Right lobe of liver (tissue), 6 donors: Measurements from ENCODE around the gene KLK10. TPM values are rescaled to one million over a fixed set of nuclear protein-coding genes. Genes with fewer than 3 reads are reported as not detected.
A peak's percentile ranks its signal among the peaks of the same experiment; 100 is the strongest.
"Not testable (repeated sequence)": the region's sequence is repeated elsewhere in the genome, so short reads cannot be mapped to it uniquely, and the experiment has no call there.

Experiments used
- ATAC-seq, 4 donors: fragments of 200-7000 bp; cut with Tn5 transposase; one replicate each; pipeline ENCODE4 v1.9.1; 2020; ENCODE audit warnings: mild to moderate bottlenecking in 4 of 4, moderate library complexity in 4 of 4
- DNase-seq, 3 donors: peaks; one replicate each; pipeline ENCODE4 v3.0.0-alpha.2; 2020
- H3K27ac ChIP-seq, 3 donors: fragments of 200-600 bp; one replicate each; pipeline ENCODE4 v1.8.0; 2022
- H3K27me3 ChIP-seq, 2 donors: fragments of 200-600 bp; one replicate each; pipeline ENCODE4 v1.8.0; 2022
- H3K36me3 ChIP-seq, 4 donors: fragments of 200-600 bp; sonication (generic) in 1 of 4; one replicate each; pipeline versions ENCODE4 v1.5.1 to v1.8.0; 2017 to 2022; ENCODE audit warnings: control low read depth in 1 of 4
- H3K4me1 ChIP-seq, 4 donors: fragments of 200-600 bp; sonication (generic) in 1 of 4; one replicate each; pipeline versions ENCODE4 v1.5.1 to v1.8.0; 2017 to 2022; ENCODE audit warnings: control low read depth in 1 of 4
- H3K4me3 ChIP-seq, 3 donors: fragments of 200-600 bp; one replicate each; pipeline ENCODE4 v1.8.0; 2022
- H3K9me3 ChIP-seq, 4 donors: fragments of 200-600 bp; sonication (generic) in 1 of 4; one replicate each; pipeline versions ENCODE4 v1.5.1 to v1.8.0; 2017 to 2022; ENCODE audit warnings: control low read depth in 1 of 4
- POLR2A ChIP-seq: fragments of 450-650 bp; IDR thresholded peaks from one replicate; pipeline ENCODE4 v1.6.1; 2017; ENCODE audit warnings: antibody characterized with exemption, mild to moderate bottlenecking
- WGBS: methylation state at CpG from one replicate; pipeline ENCODE4 v1.1.6; 2018; ENCODE audit warnings: low coverage, low lambda C conversion rate; ENCODE audit not compliant: insufficient coverage; ENCODE audit errors: missing lambda C conversion rate; 5-methylcytosine and 5-hydroxymethylcytosine counted together
- intact Hi-C, 2 donors: fragments of 100-400 bp; cut with DNase I; formaldehyde crosslinking; loops; one replicate each; pipeline versions ENCODE4 v1.11.2 to v1.14.1; 2022
- total RNA-seq, 6 experiments: library from RNA; depleted of rRNA in 2 of 6; stranded (reverse); fragments of >200 nt in 2 of 6; fragmentation: NEBNext Ultra II Directional in 3 of 6; extraction: Animal tissue kit (Norgen Biotek cat#: 25700) in 3 of 6; gene quantifications; one replicate each; pipeline versions ENCODE4 v1.1.0 to v1.2.4, GENCODE V29; 2016 to 2023
- TF ChIP-seq, protein P1 (sequence below), 4 donors: fragments of 200-600 bp in 3 of 4; fragments of 450-650 bp in 1 of 4; IDR thresholded peaks; one replicate each; pipeline versions ENCODE4 v1.5.1 to v1.8.0; 2016 to 2022; ENCODE audit warnings: antibody characterized with exemption in 4 of 4, mild to moderate bottlenecking in 2 of 4
- donor health status: DM: no; HTN: yes; CAD: no.
- donor health status: DM: no; HTN: no; CAD: no.
- donor health status: DM: no; HTN: no; CAD: no.
- donor health status: DM: no; HTN: yes; CAD: no.
- donor health status: DM: no; HTN: yes; CAD: no.

KLK10 gene
- total RNA-seq, 6 experiments from 2014 or later: 0.13 to 0.43 TPM; not detected in 4

DNA sequence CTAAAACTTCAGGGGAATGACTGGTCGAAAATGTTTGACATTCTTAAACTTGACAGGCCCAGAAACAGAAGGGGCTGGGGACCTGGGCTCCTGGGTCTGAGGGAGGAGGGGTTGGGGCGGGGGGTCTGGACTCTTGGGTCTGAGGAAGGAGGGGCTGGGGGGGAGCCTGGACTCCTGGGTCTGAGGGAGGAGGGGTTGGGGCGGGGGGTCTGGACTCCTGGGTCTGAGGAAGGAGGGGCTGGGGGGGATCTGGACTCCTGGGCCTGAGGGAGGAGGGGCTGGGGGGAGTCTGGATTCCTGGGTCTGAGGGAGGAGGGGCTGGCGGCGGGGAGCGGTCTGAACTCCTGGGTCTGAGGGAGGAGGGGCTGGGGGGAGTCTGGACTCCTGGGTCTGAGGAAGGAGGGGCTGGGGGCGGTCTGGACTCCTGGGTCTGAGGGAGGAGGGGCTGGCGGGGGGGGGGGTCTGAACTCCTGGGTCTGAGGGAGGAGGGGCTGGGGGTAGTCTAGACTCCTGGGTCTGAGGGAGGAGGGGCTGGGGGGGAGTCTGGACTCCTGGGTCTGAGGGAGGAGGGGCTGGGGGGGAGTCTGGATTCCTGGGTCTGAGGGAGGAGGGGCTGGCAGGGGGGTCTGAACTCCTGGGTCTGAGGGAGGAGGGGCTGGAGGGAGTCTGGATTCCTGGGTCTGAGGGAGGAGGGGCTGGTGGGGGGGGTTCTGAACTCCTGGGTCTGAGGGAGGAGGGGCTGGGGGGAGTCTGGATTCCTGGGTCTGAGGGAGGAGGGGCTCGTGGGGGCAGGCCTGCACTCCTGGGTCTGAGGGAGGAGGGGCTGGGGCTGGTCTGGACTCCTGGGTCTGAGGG is 44.6 kb downstream of the KLK10 start:
- WGBS: 70% methylated on average over 4 of the region's 9 CpGs
- Histone ChIP-seq H3K27ac (no peak overlapping the region), H3K36me3 (no peaks in the 10 kb centered on the region), H3K27me3 (no peaks in the 10 kb centered on the region), H3K9me3 (no peaks in the 10 kb centered on the region), H3K4me1 (no peaks in the 10 kb centered on the region), H3K4me3 (no peak overlapping the region)
- ATAC-seq (no peak), DNase-seq (no peak)
- TF ChIP-seq, protein P1, sequence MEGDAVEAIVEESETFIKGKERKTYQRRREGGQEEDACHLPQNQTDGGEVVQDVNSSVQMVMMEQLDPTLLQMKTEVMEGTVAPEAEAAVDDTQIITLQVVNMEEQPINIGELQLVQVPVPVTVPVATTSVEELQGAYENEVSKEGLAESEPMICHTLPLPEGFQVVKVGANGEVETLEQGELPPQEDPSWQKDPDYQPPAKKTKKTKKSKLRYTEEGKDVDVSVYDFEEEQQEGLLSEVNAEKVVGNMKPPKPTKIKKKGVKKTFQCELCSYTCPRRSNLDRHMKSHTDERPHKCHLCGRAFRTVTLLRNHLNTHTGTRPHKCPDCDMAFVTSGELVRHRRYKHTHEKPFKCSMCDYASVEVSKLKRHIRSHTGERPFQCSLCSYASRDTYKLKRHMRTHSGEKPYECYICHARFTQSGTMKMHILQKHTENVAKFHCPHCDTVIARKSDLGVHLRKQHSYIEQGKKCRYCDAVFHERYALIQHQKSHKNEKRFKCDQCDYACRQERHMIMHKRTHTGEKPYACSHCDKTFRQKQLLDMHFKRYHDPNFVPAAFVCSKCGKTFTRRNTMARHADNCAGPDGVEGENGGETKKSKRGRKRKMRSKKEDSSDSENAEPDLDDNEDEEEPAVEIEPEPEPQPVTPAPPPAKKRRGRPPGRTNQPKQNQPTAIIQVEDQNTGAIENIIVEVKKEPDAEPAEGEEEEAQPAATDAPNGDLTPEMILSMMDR (IDR thresholded peaks at IDR 0.05): no peak
- TF ChIP-seq POLR2A: no peak
- intact Hi-C loops: no loop called here

DNA sequence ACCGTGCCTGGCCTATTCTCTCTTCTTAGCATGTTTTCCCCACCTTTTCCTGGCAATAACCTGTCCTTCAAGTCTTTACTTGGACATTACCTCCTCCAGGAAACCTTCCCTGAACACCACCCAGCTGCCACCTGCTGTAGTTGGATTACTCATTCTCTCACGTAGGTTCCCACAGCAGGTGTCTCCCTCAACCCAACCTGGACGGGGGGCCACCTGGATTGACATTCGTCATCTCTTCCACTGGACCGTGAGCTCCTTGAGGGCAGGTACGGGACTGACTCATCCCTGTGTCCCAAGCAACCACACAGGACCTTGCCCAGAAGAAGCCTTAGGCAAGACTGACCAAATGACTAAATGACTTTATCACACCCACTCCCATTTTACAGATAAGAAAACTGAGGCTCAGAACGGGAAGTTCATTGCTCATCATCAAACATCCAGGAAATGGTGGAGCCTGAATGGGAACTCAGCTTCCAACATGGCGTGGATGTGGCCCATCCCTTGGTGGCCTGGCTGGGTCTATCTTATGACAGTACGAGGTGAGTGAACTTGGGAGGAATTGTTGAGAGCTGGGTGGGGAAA is 46.6 kb downstream of the KLK10 start:
- whole genome bisulfite sequencing: 43% methylated on average over 4 of the region's 9 CpGs
- Histone ChIP-seq H3K27me3 (no peaks in the 10 kb centered on the region), H3K9me3 (no peaks in the 10 kb centered on the region), H3K36me3 (no peaks in the 10 kb centered on the region), H3K4me3 (no peak overlapping the region), H3K4me1 (no peaks in the 10 kb centered on the region), H3K27ac (no peak overlapping the region)
- ATAC-seq (no peak), DNase-seq (no peak)
- TF ChIP-seq, protein P1 (IDR thresholded peaks at IDR 0.05): no peak
- intact Hi-C loops: no loop called here

DNA sequence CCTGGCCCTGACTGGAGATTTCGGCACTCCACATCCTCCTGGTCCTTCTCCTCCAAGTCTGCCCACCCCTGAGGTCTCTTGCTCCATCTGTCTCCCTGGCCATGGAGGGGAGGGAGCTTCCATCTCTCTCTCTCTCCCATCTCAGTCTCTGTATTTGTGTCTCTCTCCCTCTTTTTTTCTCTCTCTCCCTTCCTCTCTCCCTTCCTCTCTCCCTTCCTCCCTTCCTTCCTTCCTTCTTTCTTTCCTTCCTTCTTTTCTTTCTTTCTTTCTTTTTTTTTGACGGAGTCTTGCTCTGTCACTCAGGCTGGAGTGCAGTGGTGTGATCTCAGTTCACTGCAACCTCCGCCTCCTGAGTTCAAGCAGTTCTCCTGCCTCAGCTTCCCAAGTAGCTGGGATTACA is 49.7 kb downstream of the KLK10 start:
- DNase-seq, H3K4me3 ChIP-seq, H3K9me3 ChIP-seq, H3K4me1 ChIP-seq, ATAC-seq, H3K36me3 ChIP-seq, H3K27me3 ChIP-seq, H3K27ac ChIP-seq, intact Hi-C loops: not testable (repeated sequence)
- 45% methylated on average over 2 of the region's 3 CpGs for WGBS

DNA sequence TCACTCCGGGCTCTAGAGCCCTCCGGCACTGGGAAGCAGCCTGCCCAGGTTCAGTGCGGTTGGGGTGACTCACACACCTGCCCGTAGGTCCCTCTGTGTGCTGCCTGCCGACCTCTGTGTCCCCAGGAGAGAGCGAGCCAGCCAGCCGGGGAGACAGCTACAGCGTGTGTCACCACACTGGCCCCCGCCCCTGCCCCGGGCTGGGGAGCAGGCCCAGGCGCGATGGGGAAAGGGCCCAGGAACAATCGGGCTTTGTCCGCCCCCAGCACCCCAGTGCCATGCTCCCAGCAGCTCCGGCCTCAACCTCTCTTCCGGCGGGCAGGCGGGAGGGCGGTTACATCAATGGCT is 50.1 kb downstream of the KLK10 start, which contains the start of gene KLK6:
Gene KLK6, minus strand, starts transcription at position 179 of the 348 bp plus-strand sequence. CDS start 1,487 bp downstream, outside the sequence.
- DNase-seq: no peak
- ATAC-seq: peak in 1 of 4 donors; percentile 16
- Histone ChIP-seq H3K4me1 (no peaks in the 10 kb centered on the region), H3K27me3 (no peaks in the 10 kb centered on the region), H3K4me3 (no peak within 1 kb of the TSS), H3K9me3 (no peaks in the 10 kb centered on the region), H3K27ac (no peak within 1 kb of the TSS), H3K36me3 (no peaks in the 10 kb centered on the region)
- TF ChIP-seq, protein P1 (IDR thresholded peaks at IDR 0.05): no peak
- no peak for TF ChIP-seq POLR2A
- intact Hi-C loops: no loop called here
- 40% methylated on average over 1 of the region's 19 CpGs for WGBS

DNA sequence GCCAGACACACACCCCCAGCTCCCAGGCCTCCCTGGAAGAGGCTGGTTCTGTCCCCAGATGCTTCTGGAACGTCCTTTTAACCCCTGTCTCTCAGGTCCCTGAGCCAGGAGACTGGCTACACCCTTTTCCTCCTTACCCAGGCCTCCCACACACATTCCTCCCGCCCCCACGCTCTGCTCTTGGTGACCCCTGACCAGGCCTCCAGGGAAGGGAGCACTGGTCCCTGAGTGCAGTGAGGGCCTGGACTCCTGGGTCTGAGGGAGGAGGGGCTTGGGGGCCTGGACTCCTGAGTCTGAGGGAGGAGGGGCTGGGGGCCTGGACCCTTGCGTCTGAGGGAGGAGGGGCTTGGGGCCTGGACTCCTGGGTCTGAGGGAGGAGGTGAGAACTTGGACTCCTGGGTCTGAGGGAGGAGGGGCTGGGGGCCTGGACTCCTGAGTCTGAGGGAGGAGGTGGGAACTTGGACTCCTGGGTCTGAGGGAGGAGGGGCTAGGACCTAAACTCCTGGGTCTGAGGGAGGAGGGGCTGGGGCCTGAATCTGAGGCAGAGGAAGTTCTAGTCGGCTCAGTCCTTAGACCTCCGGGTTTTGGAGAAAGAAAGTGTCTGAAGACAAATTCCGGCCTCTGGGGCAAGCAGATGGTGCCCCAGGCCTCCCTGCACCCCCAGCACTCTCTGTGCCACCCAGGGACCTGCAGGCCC is 50.6 kb downstream of the KLK10 start:
- no peak for TF ChIP-seq POLR2A
- TF ChIP-seq, protein P1 (IDR thresholded peaks at IDR 0.05): no peak

More for the DNA sequence above, 50.6 kb downstream of the KLK10 start:
- DNase-seq: no peak
- no peaks in the 10 kb centered on the region for H3K9me3 ChIP-seq
- H3K4me3 ChIP-seq: no peak overlapping the region
- H3K36me3 ChIP-seq: no peaks in the 10 kb centered on the region
- WGBS: 23% methylated on average over 4 of the region's 7 CpGs
- no peak for ATAC-seq
- no peaks in the 10 kb centered on the region for H3K27me3 ChIP-seq
- H3K27ac ChIP-seq: no peak overlapping the region
- H3K4me1 ChIP-seq: no peaks in the 10 kb centered on the region
- intact Hi-C loops: no loop called here
